HepG2 (cell line): ENCODE measurements around the gene PGAP3. TPM values are rescaled to one million over a fixed set of nuclear protein-coding genes. Genes with fewer than 3 reads are reported as not detected.

Source experiments
- ADNP ChIP-seq: sonication (generic); formaldehyde crosslinking; IDR thresholded peaks from 2 replicates; pipeline ENCODE4 v1.4.0; 2020; ENCODE audit warnings: missing genetic modification reagents
- KDM3A ChIP-seq: IDR thresholded peaks from 2 replicates; pipeline ENCODE4 v1.6.1; 2018; ENCODE audit warnings: low read depth, missing compliant biosample characterization
- KLF9 ChIP-seq: IDR thresholded peaks from 2 replicates; pipeline ENCODE4 v1.6.1; 2016; ENCODE audit warnings: low read depth
- NFATC3 ChIP-seq: sonication (generic); formaldehyde crosslinking; IDR thresholded peaks from 2 replicates; pipeline ENCODE4 v1.5.1; 2020; ENCODE audit warnings: mild to moderate bottlenecking, missing genetic modification reagents
- RFX5 ChIP-seq: IDR thresholded peaks from 2 replicates; pipeline ENCODE4 v1.6.1; 2011; ENCODE audit warnings: low read depth, low read length, improper control_type of control experiment
- SP2 ChIP-seq: sonication (generic); formaldehyde crosslinking; IDR thresholded peaks from 2 replicates; pipeline ENCODE4 v1.5.1; 2020; ENCODE audit warnings: mild to moderate bottlenecking, missing genetic modification reagents
- SSRP1 ChIP-seq: IDR thresholded peaks from 2 replicates; pipeline ENCODE4 v1.6.1; 2016; ENCODE audit warnings: control low read depth
- ZSCAN25 ChIP-seq: sonication (generic); formaldehyde crosslinking; IDR thresholded peaks from 2 replicates; pipeline ENCODE4 v1.8.0; 2022; ENCODE audit warnings: mild to moderate bottlenecking, missing genetic modification reagents
- polyA plus RNA-seq, 8 experiments: library from polyadenylated mRNA; depleted of rRNA in 3 of 8; stranded (reverse) in 7 of 8; unstranded in 1 of 8; fragments of >200 nt; fragmentation: Illumina TruSeq in 4 of 8; extraction: Trizol in 4 of 8; gene quantifications; 2 replicates each; pipeline versions ENCODE4 v1.2.1 to v1.2.3, GENCODE V29; 2011 to 2016; ENCODE audit warnings: low read depth in 4 of 8, missing spikeins in 1 of 8, mixed read lengths in 1 of 8; ENCODE audit not compliant: insufficient read depth in 1 of 8
- total RNA-seq, 5 experiments: library from RNA; depleted of rRNA; stranded (reverse); fragments of >200 nt; fragmentation: Illumina TruSeq; extraction: Trizol; gene quantifications; 2 replicates each; pipeline ENCODE4 v1.2.3, GENCODE V29; 2016; ENCODE audit warnings: low read depth in 1 of 5
- TF ChIP-seq, protein P1 (sequence below), 2 experiments: sonication (generic) in 1 of 2; formaldehyde crosslinking in 1 of 2; IDR thresholded peaks; 2 replicates each; pipeline versions ENCODE4 v1.6.1 to v1.9.0; 2014 to 2022; ENCODE audit warnings: antibody characterized with exemption in 1 of 2, borderline replicate concordance in 1 of 2, inconsistent platforms in 1 of 2, low read depth in 1 of 2, missing genetic modification reagents in 1 of 2
- TF ChIP-seq, protein P2 (sequence below): sonication (generic); formaldehyde crosslinking; IDR thresholded peaks from 2 replicates; pipeline ENCODE4 v1.9.0; 2021; ENCODE audit warnings: missing genetic modification reagents, borderline replicate concordance
- TF ChIP-seq, protein P3 (sequence below): sonication (generic); formaldehyde crosslinking; IDR thresholded peaks from 2 replicates; pipeline ENCODE4 v1.5.0; 2020; ENCODE audit warnings: mild to moderate bottlenecking, missing genetic modification reagents, borderline replicate concordance
- TF ChIP-seq, protein P4 (sequence below): sonication (generic); formaldehyde crosslinking; IDR thresholded peaks from 2 replicates; pipeline ENCODE4 v1.4.0; 2020; ENCODE audit warnings: missing genetic modification reagents
- TF ChIP-seq, protein P5 (sequence below): sonication (generic); formaldehyde crosslinking; IDR thresholded peaks from 2 replicates; pipeline ENCODE4 v1.4.0; 2020; ENCODE audit warnings: missing genetic modification reagents, borderline replicate concordance

The PGAP3 gene
- total and polyA plus RNA-seq, 2 of the 13 experiments (the other 11 are each of a cell fraction or from before 2014, with no cell fraction given) = 11.9 to 14.6 TPM

DNA sequence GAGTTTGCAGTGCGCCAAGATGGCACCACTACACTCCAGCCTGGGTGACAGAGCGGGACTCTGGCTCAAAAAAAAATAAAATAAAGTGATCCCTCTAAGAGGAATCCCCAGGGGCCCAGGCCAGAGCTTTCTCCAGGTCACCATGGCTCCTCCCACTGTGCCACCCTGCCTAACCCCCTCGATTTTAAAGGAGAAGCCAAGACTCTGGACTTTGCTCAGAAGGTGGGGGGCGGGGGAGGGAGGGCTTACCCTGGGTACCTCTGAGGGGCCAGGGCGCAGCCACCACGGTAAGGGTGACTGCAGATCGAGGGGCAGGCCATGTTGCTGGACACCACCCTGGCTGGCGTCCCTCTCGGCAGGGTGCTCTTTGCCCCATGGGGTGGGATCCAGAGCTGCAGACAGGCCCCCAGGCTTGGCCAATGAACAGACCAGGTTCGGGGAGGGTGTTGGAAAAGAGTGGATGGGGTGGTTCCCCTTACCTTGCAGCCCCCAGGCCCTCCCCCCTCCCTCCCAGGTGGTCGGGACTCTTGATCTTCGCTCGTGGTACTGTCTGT is 49.4 kb upstream of the PGAP3 start (continued):
- TF ChIP-seq, protein P1, sequence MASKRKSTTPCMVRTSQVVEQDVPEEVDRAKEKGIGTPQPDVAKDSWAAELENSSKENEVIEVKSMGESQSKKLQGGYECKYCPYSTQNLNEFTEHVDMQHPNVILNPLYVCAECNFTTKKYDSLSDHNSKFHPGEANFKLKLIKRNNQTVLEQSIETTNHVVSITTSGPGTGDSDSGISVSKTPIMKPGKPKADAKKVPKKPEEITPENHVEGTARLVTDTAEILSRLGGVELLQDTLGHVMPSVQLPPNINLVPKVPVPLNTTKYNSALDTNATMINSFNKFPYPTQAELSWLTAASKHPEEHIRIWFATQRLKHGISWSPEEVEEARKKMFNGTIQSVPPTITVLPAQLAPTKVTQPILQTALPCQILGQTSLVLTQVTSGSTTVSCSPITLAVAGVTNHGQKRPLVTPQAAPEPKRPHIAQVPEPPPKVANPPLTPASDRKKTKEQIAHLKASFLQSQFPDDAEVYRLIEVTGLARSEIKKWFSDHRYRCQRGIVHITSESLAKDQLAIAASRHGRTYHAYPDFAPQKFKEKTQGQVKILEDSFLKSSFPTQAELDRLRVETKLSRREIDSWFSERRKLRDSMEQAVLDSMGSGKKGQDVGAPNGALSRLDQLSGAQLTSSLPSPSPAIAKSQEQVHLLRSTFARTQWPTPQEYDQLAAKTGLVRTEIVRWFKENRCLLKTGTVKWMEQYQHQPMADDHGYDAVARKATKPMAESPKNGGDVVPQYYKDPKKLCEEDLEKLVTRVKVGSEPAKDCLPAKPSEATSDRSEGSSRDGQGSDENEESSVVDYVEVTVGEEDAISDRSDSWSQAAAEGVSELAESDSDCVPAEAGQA (IDR thresholded peaks at IDR 0.05; ENCODE audit: low read depth) = no peak
- TF ChIP-seq, protein P1 (CRISPR knock-in tag; IDR thresholded peaks at IDR 0.05; ENCODE audit: borderline replicate concordance) = no peak
- TF ChIP-seq, protein P2, sequence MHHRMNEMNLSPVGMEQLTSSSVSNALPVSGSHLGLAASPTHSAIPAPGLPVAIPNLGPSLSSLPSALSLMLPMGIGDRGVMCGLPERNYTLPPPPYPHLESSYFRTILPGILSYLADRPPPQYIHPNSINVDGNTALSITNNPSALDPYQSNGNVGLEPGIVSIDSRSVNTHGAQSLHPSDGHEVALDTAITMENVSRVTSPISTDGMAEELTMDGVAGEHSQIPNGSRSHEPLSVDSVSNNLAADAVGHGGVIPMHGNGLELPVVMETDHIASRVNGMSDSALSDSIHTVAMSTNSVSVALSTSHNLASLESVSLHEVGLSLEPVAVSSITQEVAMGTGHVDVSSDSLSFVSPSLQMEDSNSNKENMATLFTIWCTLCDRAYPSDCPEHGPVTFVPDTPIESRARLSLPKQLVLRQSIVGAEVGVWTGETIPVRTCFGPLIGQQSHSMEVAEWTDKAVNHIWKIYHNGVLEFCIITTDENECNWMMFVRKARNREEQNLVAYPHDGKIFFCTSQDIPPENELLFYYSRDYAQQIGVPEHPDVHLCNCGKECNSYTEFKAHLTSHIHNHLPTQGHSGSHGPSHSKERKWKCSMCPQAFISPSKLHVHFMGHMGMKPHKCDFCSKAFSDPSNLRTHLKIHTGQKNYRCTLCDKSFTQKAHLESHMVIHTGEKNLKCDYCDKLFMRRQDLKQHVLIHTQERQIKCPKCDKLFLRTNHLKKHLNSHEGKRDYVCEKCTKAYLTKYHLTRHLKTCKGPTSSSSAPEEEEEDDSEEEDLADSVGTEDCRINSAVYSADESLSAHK (CRISPR knock-in tag) = no peak
- TF ChIP-seq, protein P3, sequence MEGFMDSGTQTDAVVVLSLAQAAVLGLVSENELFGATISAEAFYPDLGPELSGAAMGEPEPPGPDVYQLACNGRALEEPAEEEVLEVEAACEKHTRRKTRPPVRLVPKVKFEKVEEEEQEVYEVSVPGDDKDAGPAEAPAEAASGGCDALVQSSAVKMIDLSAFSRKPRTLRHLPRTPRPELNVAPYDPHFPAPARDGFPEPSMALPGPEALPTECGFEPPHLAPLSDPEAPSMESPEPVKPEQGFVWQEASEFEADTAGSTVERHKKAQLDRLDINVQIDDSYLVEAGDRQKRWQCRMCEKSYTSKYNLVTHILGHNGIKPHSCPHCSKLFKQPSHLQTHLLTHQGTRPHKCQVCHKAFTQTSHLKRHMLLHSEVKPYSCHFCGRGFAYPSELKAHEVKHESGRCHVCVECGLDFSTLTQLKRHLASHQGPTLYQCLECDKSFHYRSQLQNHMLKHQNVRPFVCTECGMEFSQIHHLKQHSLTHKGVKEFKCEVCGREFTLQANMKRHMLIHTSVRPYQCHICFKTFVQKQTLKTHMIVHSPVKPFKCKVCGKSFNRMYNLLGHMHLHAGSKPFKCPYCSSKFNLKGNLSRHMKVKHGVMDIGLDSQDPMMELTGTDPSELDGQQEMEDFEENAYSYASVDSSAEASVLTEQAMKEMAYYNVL (CRISPR knock-in tag) = no peak
- TF ChIP-seq KDM3A (CRISPR knock-in tag) = 0 out of 2 replicates have a peak, but pooled peaks have one; percentile 26
- no peak for TF ChIP-seq ADNP (CRISPR knock-in tag)
- TF ChIP-seq KLF9 (CRISPR knock-in tag) = 0 out of 2 replicates have a peak, but pooled peaks have one; percentile 13
- TF ChIP-seq RFX5 = no peak
- TF ChIP-seq, protein P4, sequence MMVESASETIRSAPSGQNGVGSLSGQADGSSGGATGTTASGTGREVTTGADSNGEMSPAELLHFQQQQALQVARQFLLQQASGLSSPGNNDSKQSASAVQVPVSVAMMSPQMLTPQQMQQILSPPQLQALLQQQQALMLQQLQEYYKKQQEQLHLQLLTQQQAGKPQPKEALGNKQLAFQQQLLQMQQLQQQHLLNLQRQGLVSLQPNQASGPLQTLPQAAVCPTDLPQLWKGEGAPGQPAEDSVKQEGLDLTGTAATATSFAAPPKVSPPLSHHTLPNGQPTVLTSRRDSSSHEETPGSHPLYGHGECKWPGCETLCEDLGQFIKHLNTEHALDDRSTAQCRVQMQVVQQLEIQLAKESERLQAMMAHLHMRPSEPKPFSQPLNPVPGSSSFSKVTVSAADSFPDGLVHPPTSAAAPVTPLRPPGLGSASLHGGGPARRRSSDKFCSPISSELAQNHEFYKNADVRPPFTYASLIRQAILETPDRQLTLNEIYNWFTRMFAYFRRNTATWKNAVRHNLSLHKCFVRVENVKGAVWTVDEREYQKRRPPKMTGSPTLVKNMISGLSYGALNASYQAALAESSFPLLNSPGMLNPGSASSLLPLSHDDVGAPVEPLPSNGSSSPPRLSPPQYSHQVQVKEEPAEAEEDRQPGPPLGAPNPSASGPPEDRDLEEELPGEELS (CRISPR knock-in tag) = 0 out of 2 replicates have a peak, but pooled peaks have one; percentile 10
- TF ChIP-seq ZSCAN25 = no peak
- TF ChIP-seq SP2 = 0 out of 2 replicates have a peak, but pooled peaks have one; percentile 35
- TF ChIP-seq NFATC3 = no peak
- no peak for TF ChIP-seq SSRP1 (CRISPR knock-in tag)
- TF ChIP-seq, protein P5, sequence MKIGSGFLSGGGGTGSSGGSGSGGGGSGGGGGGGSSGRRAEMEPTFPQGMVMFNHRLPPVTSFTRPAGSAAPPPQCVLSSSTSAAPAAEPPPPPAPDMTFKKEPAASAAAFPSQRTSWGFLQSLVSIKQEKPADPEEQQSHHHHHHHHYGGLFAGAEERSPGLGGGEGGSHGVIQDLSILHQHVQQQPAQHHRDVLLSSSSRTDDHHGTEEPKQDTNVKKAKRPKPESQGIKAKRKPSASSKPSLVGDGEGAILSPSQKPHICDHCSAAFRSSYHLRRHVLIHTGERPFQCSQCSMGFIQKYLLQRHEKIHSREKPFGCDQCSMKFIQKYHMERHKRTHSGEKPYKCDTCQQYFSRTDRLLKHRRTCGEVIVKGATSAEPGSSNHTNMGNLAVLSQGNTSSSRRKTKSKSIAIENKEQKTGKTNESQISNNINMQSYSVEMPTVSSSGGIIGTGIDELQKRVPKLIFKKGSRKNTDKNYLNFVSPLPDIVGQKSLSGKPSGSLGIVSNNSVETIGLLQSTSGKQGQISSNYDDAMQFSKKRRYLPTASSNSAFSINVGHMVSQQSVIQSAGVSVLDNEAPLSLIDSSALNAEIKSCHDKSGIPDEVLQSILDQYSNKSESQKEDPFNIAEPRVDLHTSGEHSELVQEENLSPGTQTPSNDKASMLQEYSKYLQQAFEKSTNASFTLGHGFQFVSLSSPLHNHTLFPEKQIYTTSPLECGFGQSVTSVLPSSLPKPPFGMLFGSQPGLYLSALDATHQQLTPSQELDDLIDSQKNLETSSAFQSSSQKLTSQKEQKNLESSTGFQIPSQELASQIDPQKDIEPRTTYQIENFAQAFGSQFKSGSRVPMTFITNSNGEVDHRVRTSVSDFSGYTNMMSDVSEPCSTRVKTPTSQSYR (CRISPR knock-in tag) = no peak; the same call in 1 of the 2 replicates
